ENCODE measurements around the gene TSPAN32.

TSPAN32 gene

GRCh38 chr11:2271077-2271326, 30.8 kb upstream of the TSPAN32 start:
- no peak for DNase-seq (ENCODE audit: extremely low spot score)
- CTCF ChIA-PET, result no interaction called here
- POLR2A ChIA-PET, result no interaction called here
- TF ChIP-seq, protein P1, sequence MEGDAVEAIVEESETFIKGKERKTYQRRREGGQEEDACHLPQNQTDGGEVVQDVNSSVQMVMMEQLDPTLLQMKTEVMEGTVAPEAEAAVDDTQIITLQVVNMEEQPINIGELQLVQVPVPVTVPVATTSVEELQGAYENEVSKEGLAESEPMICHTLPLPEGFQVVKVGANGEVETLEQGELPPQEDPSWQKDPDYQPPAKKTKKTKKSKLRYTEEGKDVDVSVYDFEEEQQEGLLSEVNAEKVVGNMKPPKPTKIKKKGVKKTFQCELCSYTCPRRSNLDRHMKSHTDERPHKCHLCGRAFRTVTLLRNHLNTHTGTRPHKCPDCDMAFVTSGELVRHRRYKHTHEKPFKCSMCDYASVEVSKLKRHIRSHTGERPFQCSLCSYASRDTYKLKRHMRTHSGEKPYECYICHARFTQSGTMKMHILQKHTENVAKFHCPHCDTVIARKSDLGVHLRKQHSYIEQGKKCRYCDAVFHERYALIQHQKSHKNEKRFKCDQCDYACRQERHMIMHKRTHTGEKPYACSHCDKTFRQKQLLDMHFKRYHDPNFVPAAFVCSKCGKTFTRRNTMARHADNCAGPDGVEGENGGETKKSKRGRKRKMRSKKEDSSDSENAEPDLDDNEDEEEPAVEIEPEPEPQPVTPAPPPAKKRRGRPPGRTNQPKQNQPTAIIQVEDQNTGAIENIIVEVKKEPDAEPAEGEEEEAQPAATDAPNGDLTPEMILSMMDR (IDR thresholded peaks at IDR 0.05; ENCODE audit: control extremely low read depth, extremely low read depth, low read depth, missing control alignments), result no peak

- ChIA-PET POLR2A (no interaction called here), CTCF (no interaction called here)
- DNase-seq (ENCODE audit: extremely low spot score), result no peak
- TF ChIP-seq, protein P1 (IDR thresholded peaks at IDR 0.05; ENCODE audit: control extremely low read depth, extremely low read depth, low read depth, missing control alignments), result no peak
These were observed 30.2 kb upstream of the TSPAN32 start for GRCh38 chr11:2271327-2272227.

- TF ChIP-seq, protein P1 (IDR thresholded peaks at IDR 0.05; ENCODE audit: control extremely low read depth, extremely low read depth, low read depth, missing control alignments), result no peak
- no peak for DNase-seq (ENCODE audit: extremely low spot score)
- ChIA-PET POLR2A (no interaction called here), CTCF (no interaction called here)
These were observed 29.4 kb upstream of the TSPAN32 start for GRCh38 chr11:2272228-2272945.

GRCh38 chr11:2272946-2273280, 28.9 kb upstream of the TSPAN32 start:
- TF ChIP-seq, protein P1 (IDR thresholded peaks at IDR 0.05; ENCODE audit: control extremely low read depth, extremely low read depth, low read depth, missing control alignments), result no peak
- ChIA-PET POLR2A (no interaction called here), CTCF (no interaction called here)
- DNase-seq (ENCODE audit: extremely low spot score), result no peak

DNA sequence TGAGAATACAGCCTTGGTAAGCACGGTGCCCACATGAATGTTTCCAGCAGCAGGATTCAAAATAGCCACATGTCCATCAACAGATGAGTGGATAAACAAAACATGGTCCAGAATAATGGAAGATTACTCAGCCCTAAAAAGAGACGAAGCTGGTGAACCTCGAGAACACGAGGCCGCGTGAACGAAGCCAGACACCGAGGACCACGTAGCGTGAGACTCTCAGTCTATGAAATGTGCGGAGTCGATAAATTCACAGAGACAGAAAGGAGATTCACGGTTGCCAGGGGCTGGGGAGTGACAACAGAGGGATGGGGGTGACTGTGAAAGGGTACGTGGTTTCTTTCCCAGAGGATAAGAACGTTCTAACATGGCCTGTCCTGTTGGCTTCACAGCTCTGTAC, 28.5 kb upstream of the TSPAN32 start:
- TF ChIP-seq, protein P1 (IDR thresholded peaks at IDR 0.05; ENCODE audit: control extremely low read depth, extremely low read depth, low read depth, missing control alignments), result no peak
- CTCF ChIA-PET, result interaction anchor here (2.9 kb wide), 1 partner anchor 32 kb away, joined by 9 read pairs; no protein-coding TSS in a partner anchor
- no peak for DNase-seq (ENCODE audit: extremely low spot score)
- POLR2A ChIA-PET, result no interaction called here

DNA sequence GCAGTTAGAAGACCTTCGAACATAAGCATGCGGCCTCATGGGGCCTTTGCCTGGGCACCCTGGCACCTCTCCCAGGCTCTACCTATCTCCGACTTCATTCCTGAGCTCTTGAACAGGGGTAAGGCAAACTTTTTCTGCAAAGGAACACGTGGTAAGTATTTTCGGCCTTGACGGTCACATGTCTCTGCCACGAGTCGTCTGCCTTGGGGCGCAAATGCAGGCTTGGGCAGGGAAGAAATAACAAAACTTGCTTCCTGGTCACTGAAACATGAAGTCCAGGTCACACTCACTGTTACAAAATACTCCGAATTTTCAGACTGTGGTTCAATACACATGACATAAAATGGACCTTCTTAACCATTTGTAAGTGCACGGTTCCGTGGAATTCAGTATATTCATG, 28.0 kb upstream of the TSPAN32 start:
- no peak for DNase-seq (ENCODE audit: extremely low spot score)
- TF ChIP-seq, protein P1 (IDR thresholded peaks at IDR 0.05; ENCODE audit: control extremely low read depth, extremely low read depth, low read depth, missing control alignments), result no peak
- ChIA-PET CTCF (interaction anchor here (2.9 kb wide), 1 partner anchor 32 kb away, joined by 9 read pairs; no protein-coding TSS in a partner anchor), POLR2A (no interaction called here)

Measured in GM10248 (cell line).